ENCODE measurements around the gene IFITM10. TPM values are rescaled to one million over a fixed set of nuclear protein-coding genes. Genes with fewer than 3 reads are reported as not detected.
"Not testable (repeated sequence)": the region's sequence is repeated elsewhere in the genome, so short reads cannot be mapped to it uniquely, and the experiment has no call there.

Gene IFITM10
- total and polyA plus RNA-seq, 11 donors, result 0.12 to 3.6 (median 0.54) TPM

DNA sequence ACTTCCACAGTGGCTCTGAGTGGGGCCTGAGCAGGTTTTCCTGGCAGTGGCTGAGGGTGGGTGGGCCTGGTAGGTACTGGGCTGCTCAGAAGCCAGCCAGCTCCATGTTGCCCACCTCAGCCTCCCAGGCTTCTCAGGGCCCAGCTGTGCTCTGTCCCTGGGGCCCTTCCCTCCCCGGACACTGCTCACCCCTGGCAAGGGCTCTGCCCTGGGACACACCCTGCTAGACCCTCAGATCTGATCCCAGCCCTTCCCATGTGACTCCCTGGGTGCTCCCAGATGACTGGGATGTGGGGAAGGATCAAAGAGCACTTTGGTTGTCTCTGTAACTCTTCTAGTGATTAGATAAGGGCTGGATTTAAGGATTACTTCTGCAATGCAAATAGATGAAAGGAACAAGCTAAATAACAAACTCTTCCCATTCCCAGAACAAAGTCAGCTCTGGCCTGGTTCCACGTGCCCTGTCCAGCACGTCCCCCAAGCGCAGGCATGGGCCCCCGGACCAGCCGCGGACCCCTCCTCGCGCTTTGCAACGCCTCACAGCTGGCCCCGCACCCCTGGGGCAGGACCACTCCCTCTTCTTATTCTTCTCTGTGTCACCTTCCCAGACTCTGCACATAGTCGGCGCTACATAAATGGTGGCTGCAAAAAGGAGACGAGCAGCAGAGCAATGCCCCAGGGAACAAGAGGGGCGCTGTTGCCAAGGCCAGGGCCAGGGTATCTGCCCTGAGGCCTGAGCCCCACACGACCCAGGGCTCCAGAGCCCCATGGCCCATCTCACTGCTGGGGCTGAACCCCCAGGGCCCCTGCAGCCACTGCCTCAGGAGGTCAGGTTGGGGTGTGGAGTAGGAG is 59.1 kb downstream of the IFITM10 start:
- no peaks in the 10 kb centered on the region for H3K36me3 ChIP-seq
- DNase-seq (no peak), ATAC-seq (no peak)
- H3K9me3 ChIP-seq, result no peaks in the 10 kb centered on the region
- H3K27ac ChIP-seq, result no peak overlapping the region
- peaks cover 0 to 14% (median 0%) of the 10 kb centered on the region in 9 donors for H3K27me3 ChIP-seq
- H3K4me3 ChIP-seq, result no peak overlapping the region
- TF ChIP-seq POLR2A (IDR thresholded peaks at IDR 0.05), result no peak
- TF ChIP-seq, protein P1, sequence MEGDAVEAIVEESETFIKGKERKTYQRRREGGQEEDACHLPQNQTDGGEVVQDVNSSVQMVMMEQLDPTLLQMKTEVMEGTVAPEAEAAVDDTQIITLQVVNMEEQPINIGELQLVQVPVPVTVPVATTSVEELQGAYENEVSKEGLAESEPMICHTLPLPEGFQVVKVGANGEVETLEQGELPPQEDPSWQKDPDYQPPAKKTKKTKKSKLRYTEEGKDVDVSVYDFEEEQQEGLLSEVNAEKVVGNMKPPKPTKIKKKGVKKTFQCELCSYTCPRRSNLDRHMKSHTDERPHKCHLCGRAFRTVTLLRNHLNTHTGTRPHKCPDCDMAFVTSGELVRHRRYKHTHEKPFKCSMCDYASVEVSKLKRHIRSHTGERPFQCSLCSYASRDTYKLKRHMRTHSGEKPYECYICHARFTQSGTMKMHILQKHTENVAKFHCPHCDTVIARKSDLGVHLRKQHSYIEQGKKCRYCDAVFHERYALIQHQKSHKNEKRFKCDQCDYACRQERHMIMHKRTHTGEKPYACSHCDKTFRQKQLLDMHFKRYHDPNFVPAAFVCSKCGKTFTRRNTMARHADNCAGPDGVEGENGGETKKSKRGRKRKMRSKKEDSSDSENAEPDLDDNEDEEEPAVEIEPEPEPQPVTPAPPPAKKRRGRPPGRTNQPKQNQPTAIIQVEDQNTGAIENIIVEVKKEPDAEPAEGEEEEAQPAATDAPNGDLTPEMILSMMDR (IDR thresholded peaks at IDR 0.05), result no peak
- H3K4me1 ChIP-seq, result peaks cover 3 to 15% (median 10%) of the 10 kb centered on the region in 12 donors
- intact Hi-C loops (cut with DNase I), result loop anchor here in 8 of 10 donors (5.0 to 10.0 kb wide), 4 partner anchors 39 to 461 kb away; partner anchors contain the start of gene TNNT3 (in 1 of the 8)
- WGBS, 4 donors, result 51 to 76% (median 74%) methylated on average over 11 to 16 of the region's 16 CpGs

DNA sequence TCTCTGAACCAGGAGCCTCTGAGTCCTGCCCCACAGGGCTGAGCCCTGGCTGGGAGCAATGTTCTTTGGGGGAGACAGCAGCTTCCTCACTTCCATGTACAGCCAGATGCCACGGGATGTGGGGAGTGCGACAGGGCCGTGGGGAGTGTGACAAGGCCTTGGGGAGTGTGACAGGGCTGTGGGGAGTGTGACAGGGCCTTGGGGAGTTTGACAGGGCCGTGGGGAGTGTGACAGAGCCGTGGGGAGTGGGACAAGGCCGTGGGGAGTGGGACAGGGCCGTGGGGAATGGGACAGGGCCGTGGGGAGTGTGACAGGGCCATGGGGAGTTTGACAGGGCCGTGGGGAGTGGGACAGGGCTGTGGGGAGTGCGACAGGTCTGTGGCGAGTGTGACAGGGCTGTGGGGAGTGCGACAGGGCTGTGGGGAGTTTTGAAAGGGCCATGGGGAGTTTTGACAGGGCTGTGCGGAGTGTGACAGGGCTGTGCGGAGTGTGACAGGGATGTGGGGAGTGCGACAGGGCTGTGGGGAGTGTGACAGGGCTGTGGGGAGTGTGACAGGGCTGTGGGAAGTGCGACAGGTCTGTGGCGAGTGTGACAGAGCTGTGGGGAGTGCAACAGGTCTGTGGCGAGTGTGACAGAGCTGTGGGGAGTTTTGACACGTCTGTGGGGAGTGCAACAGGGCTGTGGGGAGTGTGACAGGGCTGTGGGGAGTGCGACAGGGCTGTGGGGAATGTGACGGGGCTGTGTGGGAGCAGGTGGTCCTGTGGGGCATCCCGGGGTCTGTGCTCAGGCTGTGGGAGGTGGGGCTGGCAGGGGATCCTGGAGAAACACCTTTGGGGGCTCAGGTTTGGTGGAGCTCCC is 60.0 kb downstream of the IFITM10 start:
- H3K27me3 ChIP-seq, result peaks cover 0 to 16% (median 0%) of the 10 kb centered on the region in 9 donors
- ATAC-seq, result no peak

GRCh38 chr11:1689250-1690166 is 60.9 kb downstream of the IFITM10 start:
- Histone ChIP-seq H3K4me1 (peaks cover 3 to 15% (median 10%) of the 10 kb centered on the region in 12 donors), H3K27me3 (peaks cover 0 to 17% (median 0%) of the 10 kb centered on the region in 9 donors)
- not testable (repeated sequence) for DNase-seq, H3K27ac ChIP-seq, ATAC-seq, H3K4me3 ChIP-seq, H3K36me3 ChIP-seq, H3K9me3 ChIP-seq
- intact Hi-C loops (cut with DNase I), result loop anchor here in 8 of 10 donors (5.0 to 10.0 kb wide), 4 partner anchors 37 to 463 kb away; partner anchors contain the start of gene TNNT3 (in 1 of the 8)
- 77 to 85% (median 80%) methylated on average over 22 to 32 of the region's 32 CpGs for WGBS, 4 donors

More for the DNA sequence above, 60.0 kb downstream of the IFITM10 start:
- Histone ChIP-seq H3K27ac (no peak overlapping the region), H3K4me1 (peaks cover 3 to 15% (median 10%) of the 10 kb centered on the region in 12 donors), H3K4me3 (no peak overlapping the region), H3K9me3 (no peaks in the 10 kb centered on the region), H3K36me3 (no peaks in the 10 kb centered on the region)
- no peak for DNase-seq
- TF ChIP-seq POLR2A (IDR thresholded peaks at IDR 0.05), result no peak
- TF ChIP-seq, protein P1 (IDR thresholded peaks at IDR 0.05), result no peak
- intact Hi-C loops (cut with DNase I), result loop anchor here in 8 of 10 donors (5.0 to 10.0 kb wide), 4 partner anchors 38 to 462 kb away; partner anchors contain the start of gene TNNT3 (in 1 of the 8)
- WGBS, 4 donors, result 79 to 82% (median 79%) methylated on average over 22 of the region's 22 CpGs

DNA sequence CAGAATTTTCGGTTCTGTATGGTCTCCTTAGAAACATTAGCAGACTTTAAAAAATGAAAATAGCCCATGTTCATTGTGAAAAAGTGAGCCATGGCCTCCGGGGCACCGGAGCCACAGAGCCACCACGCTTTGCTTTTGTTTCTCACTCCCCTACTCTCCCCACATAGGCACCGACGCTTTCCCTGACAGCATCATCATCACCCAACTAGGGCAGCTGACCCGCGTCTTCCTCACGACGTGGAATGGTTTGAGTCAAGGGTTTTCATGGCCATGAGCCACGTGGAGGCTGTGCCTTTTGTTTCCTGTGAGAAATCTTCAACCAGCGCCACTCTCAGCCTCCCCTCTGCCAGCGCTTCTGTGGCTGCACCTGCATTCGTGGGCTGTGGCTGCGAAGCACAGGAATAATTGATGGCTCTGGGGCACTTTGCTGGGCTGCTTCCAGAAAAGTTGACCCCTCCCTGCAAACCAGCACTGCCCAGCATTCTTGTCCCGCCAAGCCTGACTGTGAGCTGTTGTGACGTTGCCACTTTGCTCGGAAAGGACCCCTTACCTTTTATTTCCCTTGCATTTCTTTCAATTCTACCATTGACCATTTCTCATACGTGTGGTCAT is 62.0 kb downstream of the IFITM10 start:
- DNase-seq; ATAC-seq; intact Hi-C loops (cut with DNase I); H3K9me3 ChIP-seq; H3K4me3 ChIP-seq; H3K4me1 ChIP-seq; H3K36me3 ChIP-seq; H3K27ac ChIP-seq: not testable (repeated sequence)
- peaks cover 0 to 17% (median 0%) of the 10 kb centered on the region in 9 donors for H3K27me3 ChIP-seq
- WGBS, 4 donors, result 76 to 87% (median 85%) methylated on average over 18 to 19 of the region's 19 CpGs

- peaks cover 0 to 13% (median 0%) of the 10 kb centered on the region in 9 donors for H3K27me3 ChIP-seq
- H3K27ac ChIP-seq; H3K4me3 ChIP-seq; intact Hi-C loops (cut with DNase I); H3K4me1 ChIP-seq; DNase-seq; H3K36me3 ChIP-seq; H3K9me3 ChIP-seq: not testable (repeated sequence)
- WGBS, 4 donors, result 78 to 85% (median 82%) methylated on average over 12 of the region's 15 CpGs
- ATAC-seq, result peak in 1 of 4 donors; percentile 30
Measured at GRCh38 chr11:1686220-1686619, 64.2 kb downstream of the IFITM10 start.

- H3K27ac ChIP-seq; H3K9me3 ChIP-seq; H3K27me3 ChIP-seq; H3K4me1 ChIP-seq; H3K36me3 ChIP-seq; intact Hi-C loops (cut with DNase I); H3K4me3 ChIP-seq; DNase-seq: not testable (repeated sequence)
- WGBS, 4 donors, result 80 to 88% (median 88%) methylated on average over 10 to 15 of the region's 18 CpGs
- peak in 1 of 4 donors; percentile 43 for ATAC-seq
Measured at GRCh38 chr11:1684886-1685874, 65.2 kb downstream of the IFITM10 start.

Data from heart left ventricle (tissue), 16 donors.